ENCODE results near the gene RDH16. TPM values are rescaled to one million over a fixed set of nuclear protein-coding genes. Genes with fewer than 3 reads are reported as not detected.

RDH16 gene
- total and polyA plus RNA-seq, 2 donors from 2014 or later: 0.15 to 0.41 TPM

- H3K9me3 ChIP-seq (ENCODE audit: control insufficient read depth in 2 of 3, insufficient read depth in 1 of 3, low read length in 3 of 3): no peaks in the 10 kb centered on the region
- no peak for TF ChIP-seq CTCF (IDR thresholded peaks at IDR 0.05; ENCODE audit: borderline replicate concordance, extremely low read depth, insufficient read depth)
- no peaks in the 10 kb centered on the region for H3K27me3 ChIP-seq (ENCODE audit: control insufficient read depth, insufficient read depth, low read length)
- no peak for FAIRE-seq
- intact Hi-C loops (cut with DNase I): loop anchor here (10.0 kb wide), 1 partner anchor 235 kb away; the partner anchor contains the start of gene HSD17B6
- H3K27ac ChIP-seq (ENCODE audit: low read depth in 2 of 2, low read length in 2 of 2): no peak overlapping the region
- no peak for DNase-seq
- no peak overlapping the region for H3K4me3 ChIP-seq (ENCODE audit: low read length in 3 of 3)
- H3K36me3 ChIP-seq (ENCODE audit: control insufficient read depth in 2 of 3, insufficient read depth in 3 of 3, low read length in 3 of 3): peaks cover 2 to 28% (median 17%) of the 10 kb centered on the region in 3 donors
- no peak overlapping the region for H3K9ac ChIP-seq (ENCODE audit: low read length in 3 of 3)
- peaks cover 0 to 9% (median 6%) of the 10 kb centered on the region in 3 donors for H3K4me1 ChIP-seq (ENCODE audit: control insufficient read depth in 2 of 3, insufficient read depth in 2 of 3, low read depth in 1 of 3, low read length in 3 of 3)
Measured at GRCh38 chr12:56999456-56999855, 42.0 kb upstream of the RDH16 start.

- Histone ChIP-seq H3K9ac (ENCODE audit: low read length in 3 of 3) (no peak overlapping the region), H3K27me3 (ENCODE audit: control insufficient read depth, insufficient read depth, low read length) (no peaks in the 10 kb centered on the region), H3K4me1 (ENCODE audit: control insufficient read depth in 2 of 3, insufficient read depth in 2 of 3, low read depth in 1 of 3, low read length in 3 of 3) (peaks cover 0 to 9% (median 6%) of the 10 kb centered on the region in 3 donors), H3K36me3 (ENCODE audit: control insufficient read depth in 2 of 3, insufficient read depth in 3 of 3, low read length in 3 of 3) (peaks cover 2 to 24% (median 14%) of the 10 kb centered on the region in 3 donors), H3K9me3 (ENCODE audit: control insufficient read depth in 2 of 3, insufficient read depth in 1 of 3, low read length in 3 of 3) (no peaks in the 10 kb centered on the region), H3K27ac (ENCODE audit: low read depth in 2 of 2, low read length in 2 of 2) (no peak overlapping the region), H3K4me3 (ENCODE audit: low read length in 3 of 3) (no peak overlapping the region)
- intact Hi-C loops (cut with DNase I): loop anchor here (10.0 kb wide), 1 partner anchor 234 kb away; the partner anchor contains the start of gene HSD17B6
- DNase-seq (no peak), FAIRE-seq (no peak)
- TF ChIP-seq CTCF (IDR thresholded peaks at IDR 0.05; ENCODE audit: borderline replicate concordance, extremely low read depth, insufficient read depth): no peak
Measured at GRCh38 chr12:56998981-56999380, 41.6 kb upstream of the RDH16 start.

- TF ChIP-seq CTCF (IDR thresholded peaks at IDR 0.05; ENCODE audit: borderline replicate concordance, extremely low read depth, insufficient read depth): no peak
- intact Hi-C loops (cut with DNase I): loop anchor here (10.0 kb wide), 1 partner anchor 234 kb away; the partner anchor contains the start of gene HSD17B6
- Histone ChIP-seq H3K9me3 (ENCODE audit: control insufficient read depth in 2 of 3, insufficient read depth in 1 of 3, low read length in 3 of 3) (no peaks in the 10 kb centered on the region), H3K9ac (ENCODE audit: low read length in 3 of 3) (no peak overlapping the region), H3K36me3 (ENCODE audit: control insufficient read depth in 2 of 3, insufficient read depth in 3 of 3, low read length in 3 of 3) (peaks cover 2 to 18% (median 10%) of the 10 kb centered on the region in 3 donors), H3K27ac (ENCODE audit: low read depth in 2 of 2, low read length in 2 of 2) (no peak overlapping the region), H3K4me1 (ENCODE audit: control insufficient read depth in 2 of 3, insufficient read depth in 2 of 3, low read depth in 1 of 3, low read length in 3 of 3) (peaks cover 0 to 9% (median 6%) of the 10 kb centered on the region in 3 donors), H3K4me3 (ENCODE audit: low read length in 3 of 3) (no peak overlapping the region), H3K27me3 (ENCODE audit: control insufficient read depth, insufficient read depth, low read length) (no peaks in the 10 kb centered on the region)
- FAIRE-seq: no peak
- no peak for DNase-seq
Measured at GRCh38 chr12:56998316-56998715, 40.9 kb upstream of the RDH16 start.

Data from kidney (tissue), 14 donors.